ENCODE results near the gene TBX6. TPM values are rescaled to one million over a fixed set of nuclear protein-coding genes. Genes with fewer than 3 reads are reported as not detected.

The TBX6 gene
- total RNA-seq, 1 experiment from 2014 or later: 0.46 TPM

DNA sequence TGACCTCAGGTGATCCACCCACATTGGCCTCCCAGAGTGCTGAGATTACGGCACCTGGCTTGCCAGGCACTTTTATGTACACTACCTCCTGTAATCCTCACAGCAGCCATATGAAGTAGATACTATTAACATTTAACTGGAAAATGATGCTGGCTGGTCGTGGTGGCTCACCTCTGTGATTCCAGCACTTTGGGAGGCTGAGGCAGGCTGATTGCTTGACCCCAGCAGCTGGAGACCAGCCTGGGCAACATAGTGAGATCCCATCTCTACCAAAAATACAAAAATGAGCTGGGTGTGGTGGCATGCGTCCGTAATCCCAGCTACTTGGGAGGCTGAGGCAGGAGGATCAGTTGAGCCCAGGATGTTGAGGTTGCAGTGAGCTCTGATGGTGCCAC lies 33.3 kb upstream of the TBX6 start:
- POLR2A ChIA-PET: interaction anchor here (0.7 kb wide), 1 partner anchor 34 kb away, joined by 3 read pairs; the partner anchor contains the start of gene TBX6
- Histone ChIP-seq H3K27me3 (ENCODE audit: control insufficient read depth, insufficient read depth, low read length) (no peaks in the 10 kb centered on the region), H3K27ac (ENCODE audit: low read length) (no peak overlapping the region)

DNA sequence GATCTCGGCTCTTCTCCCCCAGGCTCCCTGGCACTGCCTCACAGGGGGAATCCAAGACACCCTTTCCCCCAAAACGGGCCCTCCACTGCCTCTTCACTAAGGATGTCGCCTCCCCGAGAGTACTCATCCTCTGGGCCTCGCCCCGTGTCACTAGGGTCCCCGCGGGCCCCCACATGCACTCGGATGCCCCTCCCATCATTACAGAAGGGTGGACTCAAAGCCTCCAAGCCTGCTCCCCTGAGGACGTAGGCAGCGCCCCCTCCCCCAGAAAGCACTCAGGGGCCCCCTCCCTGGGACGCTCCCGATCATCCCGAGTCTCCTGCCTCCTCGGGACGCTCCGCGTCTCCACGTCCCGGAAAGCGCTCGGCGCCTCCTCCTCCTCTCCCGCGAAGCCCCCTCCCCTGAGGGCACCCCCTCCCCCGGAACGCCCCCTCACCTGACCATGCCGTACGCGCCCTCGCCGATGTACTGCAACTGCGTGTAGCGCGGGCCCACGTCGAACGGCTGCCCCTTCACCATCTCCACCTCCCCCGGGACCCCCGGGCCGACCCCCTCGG lies 31.0 kb upstream of the TBX6 start:
- Histone ChIP-seq H3K27me3 (ENCODE audit: control insufficient read depth, insufficient read depth, low read length) (no peaks in the 10 kb centered on the region), H3K9me3 (ENCODE audit: control insufficient read depth, insufficient read depth, low read depth, low read length) (no peaks in the 10 kb centered on the region), H3K27ac (ENCODE audit: low read length) (peak overlapping the region; percentile 72), H3K36me3 (ENCODE audit: control insufficient read depth, insufficient read depth, low read length) (no peaks in the 10 kb centered on the region; the same call in 1 of the 2 replicates), H3K4me3 (ENCODE audit: low read depth in 2 of 2, low read length in 2 of 2) (peak overlapping the region; percentile 60 to 78), H3K4me1 (ENCODE audit: control insufficient read depth, insufficient read depth, low read length) (peaks cover 21% of the 10 kb centered on the region)
- DNase-seq (ENCODE audit: low read depth, low spot score): no peak
- in situ Hi-C loops (cut with HindIII; ENCODE audit: low pct_unique_long_range_greater_than_20kb, low sequenced_read_pairs): no loop called here
- intact Hi-C loops (cut with micrococcal nuclease; ENCODE audit: unreplicated experiment): no loop called here
- no peak for TF ChIP-seq SIN3A (IDR thresholded peaks at IDR 0.05; ENCODE audit: borderline replicate concordance, insufficient read depth, low read depth, low read length)
- TF ChIP-seq, protein P1, sequence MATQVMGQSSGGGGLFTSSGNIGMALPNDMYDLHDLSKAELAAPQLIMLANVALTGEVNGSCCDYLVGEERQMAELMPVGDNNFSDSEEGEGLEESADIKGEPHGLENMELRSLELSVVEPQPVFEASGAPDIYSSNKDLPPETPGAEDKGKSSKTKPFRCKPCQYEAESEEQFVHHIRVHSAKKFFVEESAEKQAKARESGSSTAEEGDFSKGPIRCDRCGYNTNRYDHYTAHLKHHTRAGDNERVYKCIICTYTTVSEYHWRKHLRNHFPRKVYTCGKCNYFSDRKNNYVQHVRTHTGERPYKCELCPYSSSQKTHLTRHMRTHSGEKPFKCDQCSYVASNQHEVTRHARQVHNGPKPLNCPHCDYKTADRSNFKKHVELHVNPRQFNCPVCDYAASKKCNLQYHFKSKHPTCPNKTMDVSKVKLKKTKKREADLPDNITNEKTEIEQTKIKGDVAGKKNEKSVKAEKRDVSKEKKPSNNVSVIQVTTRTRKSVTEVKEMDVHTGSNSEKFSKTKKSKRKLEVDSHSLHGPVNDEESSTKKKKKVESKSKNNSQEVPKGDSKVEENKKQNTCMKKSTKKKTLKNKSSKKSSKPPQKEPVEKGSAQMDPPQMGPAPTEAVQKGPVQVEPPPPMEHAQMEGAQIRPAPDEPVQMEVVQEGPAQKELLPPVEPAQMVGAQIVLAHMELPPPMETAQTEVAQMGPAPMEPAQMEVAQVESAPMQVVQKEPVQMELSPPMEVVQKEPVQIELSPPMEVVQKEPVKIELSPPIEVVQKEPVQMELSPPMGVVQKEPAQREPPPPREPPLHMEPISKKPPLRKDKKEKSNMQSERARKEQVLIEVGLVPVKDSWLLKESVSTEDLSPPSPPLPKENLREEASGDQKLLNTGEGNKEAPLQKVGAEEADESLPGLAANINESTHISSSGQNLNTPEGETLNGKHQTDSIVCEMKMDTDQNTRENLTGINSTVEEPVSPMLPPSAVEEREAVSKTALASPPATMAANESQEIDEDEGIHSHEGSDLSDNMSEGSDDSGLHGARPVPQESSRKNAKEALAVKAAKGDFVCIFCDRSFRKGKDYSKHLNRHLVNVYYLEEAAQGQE (IDR thresholded peaks at IDR 0.05; ENCODE audit: insufficient read depth in 1 of 2, low read depth in 2 of 2, low read length in 1 of 2): no peak
- no peak for TF ChIP-seq TCF7L2 (IDR thresholded peaks at IDR 0.05; ENCODE audit: low read depth, low read length)
- TF ChIP-seq, protein P2, sequence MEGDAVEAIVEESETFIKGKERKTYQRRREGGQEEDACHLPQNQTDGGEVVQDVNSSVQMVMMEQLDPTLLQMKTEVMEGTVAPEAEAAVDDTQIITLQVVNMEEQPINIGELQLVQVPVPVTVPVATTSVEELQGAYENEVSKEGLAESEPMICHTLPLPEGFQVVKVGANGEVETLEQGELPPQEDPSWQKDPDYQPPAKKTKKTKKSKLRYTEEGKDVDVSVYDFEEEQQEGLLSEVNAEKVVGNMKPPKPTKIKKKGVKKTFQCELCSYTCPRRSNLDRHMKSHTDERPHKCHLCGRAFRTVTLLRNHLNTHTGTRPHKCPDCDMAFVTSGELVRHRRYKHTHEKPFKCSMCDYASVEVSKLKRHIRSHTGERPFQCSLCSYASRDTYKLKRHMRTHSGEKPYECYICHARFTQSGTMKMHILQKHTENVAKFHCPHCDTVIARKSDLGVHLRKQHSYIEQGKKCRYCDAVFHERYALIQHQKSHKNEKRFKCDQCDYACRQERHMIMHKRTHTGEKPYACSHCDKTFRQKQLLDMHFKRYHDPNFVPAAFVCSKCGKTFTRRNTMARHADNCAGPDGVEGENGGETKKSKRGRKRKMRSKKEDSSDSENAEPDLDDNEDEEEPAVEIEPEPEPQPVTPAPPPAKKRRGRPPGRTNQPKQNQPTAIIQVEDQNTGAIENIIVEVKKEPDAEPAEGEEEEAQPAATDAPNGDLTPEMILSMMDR (IDR thresholded peaks at IDR 0.05): no peak
- no peak for TF ChIP-seq POLR2AphosphoS5 (IDR thresholded peaks at IDR 0.05; ENCODE audit: low read depth, low read length)
- ChIA-PET CTCF (no interaction called here), POLR2A (no interaction called here)
- ATAC-seq: peak; percentile 8; the same call in 1 of the 2 replicates
- no TSS peak for BruUV-seq (replicated peaks)

More for the DNA sequence above, 33.3 kb upstream of the TBX6 start:
- H3K9me3 ChIP-seq (ENCODE audit: control insufficient read depth, insufficient read depth, low read depth, low read length): no peaks in the 10 kb centered on the region
- DNase-seq (ENCODE audit: low read depth, low spot score): no peak
- CTCF ChIA-PET: interaction anchor here (2.4 kb wide), 1 partner anchor 33 kb away, joined by 6 read pairs; the partner anchor contains the start of gene TBX6
- no peak for ATAC-seq
- no peak overlapping the region for H3K4me3 ChIP-seq (ENCODE audit: low read depth in 2 of 2, low read length in 2 of 2)
- no peaks in the 10 kb centered on the region; the same call in 1 of the 2 replicates for H3K36me3 ChIP-seq (ENCODE audit: control insufficient read depth, insufficient read depth, low read length)
- BruUV-seq (replicated peaks): no TSS peak
- intact Hi-C loops (cut with micrococcal nuclease; ENCODE audit: unreplicated experiment) (no loop called here), in situ Hi-C loops (cut with HindIII; ENCODE audit: low pct_unique_long_range_greater_than_20kb, low sequenced_read_pairs) (no loop called here)
- peaks cover 21% of the 10 kb centered on the region for H3K4me1 ChIP-seq (ENCODE audit: control insufficient read depth, insufficient read depth, low read length)
- TF ChIP-seq, protein P2 (IDR thresholded peaks at IDR 0.05): no peak
- no peak for TF ChIP-seq SIN3A (IDR thresholded peaks at IDR 0.05; ENCODE audit: borderline replicate concordance, insufficient read depth, low read depth, low read length)
